Measurements from ENCODE around the gene WDR90. TPM values are rescaled to one million over a fixed set of nuclear protein-coding genes. Genes with fewer than 3 reads are reported as not detected.

Gene WDR90
- total RNA-seq, 1 experiment from 2014 or later, result 68.2 TPM

- H3K79me2 ChIP-seq (ENCODE audit: insufficient read depth, low read length), result no peaks in the 10 kb centered on the region
- no peak overlapping the region for H3K4me3 Mint-ChIP-seq
- no peaks in the 10 kb centered on the region for H3K4me1 ChIP-seq (ENCODE audit: insufficient read depth, low read length)
- no peak overlapping the region for H3K23ac ChIP-seq (ENCODE audit: insufficient read length, low read depth, low read length)
- no peak overlapping the region for H2BK12ac ChIP-seq (ENCODE audit: insufficient read length, low read depth, low read length)
- WGBS (ENCODE audit: extremely low coverage, insufficient read length, low lambda C conversion rate), result no CpG with 5 or more reads among the region's 28 CpGs
- H3K27me3 ChIP-seq (ENCODE audit: insufficient read depth, low read length), result no peaks in the 10 kb centered on the region
- no peak overlapping the region for H2BK120ac ChIP-seq (ENCODE audit: low read depth, low read length, poor library complexity, severe bottlenecking)
- no peak overlapping the region for H3K27ac ChIP-seq (ENCODE audit: insufficient read length, low read depth, low read length)
- no peak overlapping the region for H3K9ac ChIP-seq (ENCODE audit: extremely low read depth, insufficient read length, low read length)
- no peak overlapping the region for H4K5ac ChIP-seq (ENCODE audit: insufficient read length, low read depth, low read length)
- H3K56ac ChIP-seq (ENCODE audit: insufficient read length, low read depth, low read length), result no peak overlapping the region
- peaks cover 9% of the 10 kb centered on the region for H3K23me2 ChIP-seq (ENCODE audit: insufficient read length, low read depth, low read length, poor library complexity, severe bottlenecking)
- H4K8ac ChIP-seq (replicated peaks; ENCODE audit: insufficient read length, low read depth, low read length), result no peak overlapping the region
- peaks cover 0 to 9% of the 10 kb centered on the region in 2 experiments; a peak in 2 of 4 replicates for H3K4me1 Mint-ChIP-seq
- no peaks in the 10 kb centered on the region for H3K9me3 ChIP-seq (ENCODE audit: control insufficient read depth, low read depth, low read length)
- H4K91ac ChIP-seq (ENCODE audit: insufficient read length, low read depth, low read length), result no peak overlapping the region
- H3K27me3 Mint-ChIP-seq (ENCODE audit: low read depth), result no peaks in the 10 kb centered on the region
- no peak overlapping the region for H3T11ph ChIP-seq (ENCODE audit: low read length)
- no peaks in the 10 kb centered on the region for H4K20me1 ChIP-seq (ENCODE audit: control insufficient read depth, insufficient read depth, insufficient read length)
- no peaks in the 10 kb centered on the region for H3K79me1 ChIP-seq (ENCODE audit: insufficient read depth, low read depth, low read length, poor library complexity, severe bottlenecking)
- H2AK5ac ChIP-seq (ENCODE audit: insufficient read length, low read length), result no peak overlapping the region
- H3K18ac ChIP-seq (ENCODE audit: insufficient read length, low read depth, low read length), result no peak overlapping the region
- no peak overlapping the region for H3K27ac Mint-ChIP-seq
- H3K9me3 Mint-ChIP-seq, result no peaks in the 10 kb centered on the region
- H3K36me3 Mint-ChIP-seq (ENCODE audit: insufficient read depth in 1 of 3, low read depth in 3 of 3), result no peaks in the 10 kb centered on the region
- H2BK20ac ChIP-seq (ENCODE audit: low read depth, low read length, poor library complexity, severe bottlenecking), result no peak overlapping the region
- H3K14ac ChIP-seq (ENCODE audit: insufficient read depth, low read length), result no peak overlapping the region; the same call in 1 of the 2 replicates
- H2AFZ ChIP-seq (ENCODE audit: low read length), result no peak overlapping the region
- H2BK5ac ChIP-seq (ENCODE audit: insufficient read length, low read length), result no peak overlapping the region
- no peak overlapping the region for H3K4me2 ChIP-seq (ENCODE audit: insufficient read depth, insufficient read length, low read length)
- no peak for DNase-seq
- H2BK15ac ChIP-seq (ENCODE audit: low read depth, low read length), result no peak overlapping the region
- no peak overlapping the region for H3K4ac ChIP-seq (ENCODE audit: low read depth, low read length)
- TF ChIP-seq, protein P1, sequence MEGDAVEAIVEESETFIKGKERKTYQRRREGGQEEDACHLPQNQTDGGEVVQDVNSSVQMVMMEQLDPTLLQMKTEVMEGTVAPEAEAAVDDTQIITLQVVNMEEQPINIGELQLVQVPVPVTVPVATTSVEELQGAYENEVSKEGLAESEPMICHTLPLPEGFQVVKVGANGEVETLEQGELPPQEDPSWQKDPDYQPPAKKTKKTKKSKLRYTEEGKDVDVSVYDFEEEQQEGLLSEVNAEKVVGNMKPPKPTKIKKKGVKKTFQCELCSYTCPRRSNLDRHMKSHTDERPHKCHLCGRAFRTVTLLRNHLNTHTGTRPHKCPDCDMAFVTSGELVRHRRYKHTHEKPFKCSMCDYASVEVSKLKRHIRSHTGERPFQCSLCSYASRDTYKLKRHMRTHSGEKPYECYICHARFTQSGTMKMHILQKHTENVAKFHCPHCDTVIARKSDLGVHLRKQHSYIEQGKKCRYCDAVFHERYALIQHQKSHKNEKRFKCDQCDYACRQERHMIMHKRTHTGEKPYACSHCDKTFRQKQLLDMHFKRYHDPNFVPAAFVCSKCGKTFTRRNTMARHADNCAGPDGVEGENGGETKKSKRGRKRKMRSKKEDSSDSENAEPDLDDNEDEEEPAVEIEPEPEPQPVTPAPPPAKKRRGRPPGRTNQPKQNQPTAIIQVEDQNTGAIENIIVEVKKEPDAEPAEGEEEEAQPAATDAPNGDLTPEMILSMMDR (conservative IDR thresholded peaks at IDR 0.05), result no peak
Measured at GRCh38 chr16:652454-653305, 3.5 kb downstream of the WDR90 start.
